HFF-Myc (cell line): ENCODE measurements around the gene CTPS1.

ENCODE experiments used
- DNase-seq: peaks from one replicate; pipeline ENCODE4 v3.0.0-alpha.2; 2011; ENCODE audit warnings: low read depth; ENCODE audit errors: extremely low read depth
- H3K4me3 ChIP-seq: replicated peaks from 2 replicates; pipeline ENCODE4 v1.5.1; 2011; ENCODE audit warnings: low read depth, mild to moderate bottlenecking, control low read depth, low read length
- CTCF ChIP-seq: IDR thresholded peaks from 2 replicates; pipeline ENCODE4 v1.5.1; 2012; ENCODE audit warnings: mild to moderate bottlenecking, low read depth, low read length, control low read depth; ENCODE audit errors: missing control alignments

Gene CTPS1

GRCh38 chr1:40979241-40980067 lies at the start of gene CTPS1:
CTPS1 (plus strand) TSS chr1:40979696; CDS start chr1:40983291, 3,595 bp downstream.
- peak; percentile 21 for TF ChIP-seq CTCF
- DNase-seq = peak; percentile 67
- H3K4me3 ChIP-seq = peak within 1 kb of the TSS; percentile 80

DNA sequence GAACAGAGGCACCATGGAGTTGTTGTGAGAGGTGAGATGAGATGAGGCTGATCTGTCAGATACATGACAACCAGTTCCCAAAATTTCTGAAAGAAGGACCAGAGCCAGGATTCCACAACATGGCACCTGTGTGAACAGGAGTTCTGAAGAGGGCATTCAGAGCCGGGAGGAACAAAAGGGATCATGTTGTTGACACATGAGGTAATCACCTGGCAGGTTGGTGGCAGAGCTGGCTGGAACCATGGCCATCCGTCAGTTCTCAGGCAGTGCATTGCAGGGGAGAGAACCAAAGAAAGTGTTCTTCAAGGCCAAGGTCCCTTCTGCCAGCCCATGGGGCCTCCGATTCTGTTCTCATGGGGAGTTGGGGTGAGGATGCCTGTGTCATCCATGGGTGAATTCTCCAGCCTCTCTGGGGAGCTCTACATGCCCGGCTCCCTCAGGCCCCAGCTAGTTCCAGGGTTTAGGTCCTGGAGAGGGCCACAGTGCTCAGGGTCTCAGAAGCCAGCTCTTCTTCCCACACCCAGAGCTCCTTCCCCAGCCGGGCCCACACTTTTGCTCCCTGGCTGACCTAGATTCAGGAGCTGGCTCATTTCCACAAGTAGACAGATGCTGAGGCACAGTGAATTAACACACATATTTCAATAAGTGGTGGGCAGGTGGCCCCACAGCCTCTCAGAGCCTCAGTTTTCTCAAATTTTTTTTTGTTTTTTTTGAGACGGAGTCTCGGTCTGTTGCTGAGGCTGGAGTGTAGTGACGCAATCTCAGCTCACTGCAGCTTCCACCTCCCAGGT lies 49.1 kb upstream of the CTPS1 start:
- no peak overlapping the region for H3K4me3 ChIP-seq
- no peak for TF ChIP-seq CTCF
- no peak for DNase-seq

- H3K4me3 ChIP-seq = no peak overlapping the region
- DNase-seq = no peak
- no peak for TF ChIP-seq CTCF
Measured at GRCh38 chr1:40931601-40932000, 47.9 kb upstream of the CTPS1 start.

GRCh38 chr1:40932006-40932405 lies 47.5 kb upstream of the CTPS1 start:
- no peak for TF ChIP-seq CTCF
- H3K4me3 ChIP-seq = no peak overlapping the region
- no peak for DNase-seq

GRCh38 chr1:40936931-40937339 lies 42.6 kb upstream of the CTPS1 start:
- no peak for DNase-seq
- H3K4me3 ChIP-seq = no peak overlapping the region
- TF ChIP-seq CTCF = no peak

GRCh38 chr1:40938393-40938792 lies 41.1 kb upstream of the CTPS1 start:
- DNase-seq = no peak

More at GRCh38 chr1:40938393-40938792, 41.1 kb upstream of the CTPS1 start:
- no peak for TF ChIP-seq CTCF
- H3K4me3 ChIP-seq = no peak overlapping the region
